Hematopoietic multipotent progenitor cell treated with erythropoietin and hydrocortisone succinate and interleukin-3 and kit ligand, for 17 days (in vitro differentiated cells): ENCODE results near the gene ALK.

Source experiments
- DNase-seq: peaks from one replicate; pipeline ENCODE4 v3.0.0-alpha.2; 2015; ENCODE audit warnings: low spot score

ALK gene

GRCh38 chr2:29902356-29902755, 19.0 kb downstream of the ALK start:
- no peak for DNase-seq

- DNase-seq: no peak
These were observed 20.3 kb downstream of the ALK start for GRCh38 chr2:29900971-29901633.

GRCh38 chr2:29898999-29899398, 22.4 kb downstream of the ALK start:
- DNase-seq: no peak

GRCh38 chr2:29894822-29895614, 26.4 kb downstream of the ALK start:
- DNase-seq: no peak

- no peak for DNase-seq
These were observed 28.7 kb downstream of the ALK start for GRCh38 chr2:29892585-29893259.

- DNase-seq: no peak
These were observed 40.2 kb downstream of the ALK start for GRCh38 chr2:29881089-29881730.

GRCh38 chr2:29880084-29880483, 41.3 kb downstream of the ALK start:
- no peak for DNase-seq

- DNase-seq: no peak
These were observed 41.9 kb downstream of the ALK start for GRCh38 chr2:29879456-29879855.

- DNase-seq: no peak
These were observed 42.5 kb downstream of the ALK start for GRCh38 chr2:29878898-29879297.

GRCh38 chr2:29876374-29876773, 45.0 kb downstream of the ALK start:
- no peak for DNase-seq

- no peak for DNase-seq
These were observed 46.6 kb downstream of the ALK start for GRCh38 chr2:29874745-29875144.

- no peak for DNase-seq
These were observed 48.5 kb downstream of the ALK start for GRCh38 chr2:29872870-29873269.

- no peak for DNase-seq
These were observed 49.8 kb downstream of the ALK start for GRCh38 chr2:29871541-29871940.

GRCh38 chr2:29865512-29865911, 55.9 kb downstream of the ALK start:
- no peak for DNase-seq

GRCh38 chr2:29864988-29865387, 56.4 kb downstream of the ALK start:
- no peak for DNase-seq

- DNase-seq: no peak
These were observed 65.3 kb downstream of the ALK start for GRCh38 chr2:29855924-29856639.

- no peak for DNase-seq
These were observed 70.6 kb downstream of the ALK start for GRCh38 chr2:29850794-29851193.

GRCh38 chr2:29848566-29849310, 72.6 kb downstream of the ALK start:
- no peak for DNase-seq

GRCh38 chr2:29847886-29848285, 73.5 kb downstream of the ALK start:
- DNase-seq: no peak

GRCh38 chr2:29844713-29845326, 76.6 kb downstream of the ALK start:
- DNase-seq: no peak
